GM23248 (cell line): ENCODE results near the gene FOXN3. TPM values are rescaled to one million over a fixed set of nuclear protein-coding genes. Genes with fewer than 3 reads are reported as not detected.

Source experiments
- DNase-seq: peaks from one replicate; pipeline ENCODE4 v3.0.0-alpha.2; 2015
- H2AFZ ChIP-seq: fragments of 200-600 bp; sonication (generic); 2 replicates; pipeline ENCODE4 v1.6.1; 2016; ENCODE audit warnings: antibody characterized with exemption
- H3F3A ChIP-seq: fragments of 200-600 bp; sonication (generic); 2 replicates; pipeline ENCODE4 v1.6.1; 2016; ENCODE audit warnings: mild to moderate bottlenecking, antibody characterized with exemption, mixed run types; ENCODE audit not compliant: insufficient read depth
- H3K27ac ChIP-seq: fragments of 200-600 bp; sonication (generic); 2 replicates; pipeline ENCODE4 v1.5.1; 2016; ENCODE audit warnings: mild to moderate bottlenecking
- H3K27me3 ChIP-seq: fragments of 200-600 bp; sonication (generic); replicated peaks from 2 replicates; pipeline ENCODE4 v1.6.1; 2016; ENCODE audit warnings: mild to moderate bottlenecking; ENCODE audit not compliant: insufficient read depth
- H3K36me3 ChIP-seq: fragments of 200-600 bp; sonication (generic); 2 replicates; pipeline ENCODE4 v1.6.1; 2016; ENCODE audit warnings: low read depth, mild to moderate bottlenecking
- H3K4me1 ChIP-seq: fragments of 200-600 bp; sonication (generic); 2 replicates; pipeline ENCODE4 v1.6.1; 2016; ENCODE audit warnings: mild to moderate bottlenecking; ENCODE audit not compliant: insufficient read depth
- H3K4me2 ChIP-seq: fragments of 200-600 bp; sonication (generic); one replicate; pipeline ENCODE4 v1.6.1; 2016; ENCODE audit warnings: mild to moderate bottlenecking; ENCODE audit not compliant: unreplicated experiment
- H3K4me3 ChIP-seq: fragments of 200-600 bp; sonication (generic); 2 replicates; pipeline ENCODE4 v1.5.1; 2016; ENCODE audit warnings: mild to moderate bottlenecking
- H3K79me2 ChIP-seq: fragments of 200-600 bp; sonication (generic); 2 replicates; pipeline ENCODE4 v1.6.1; 2016; ENCODE audit warnings: mild to moderate bottlenecking; ENCODE audit not compliant: insufficient read depth
- H3K9ac ChIP-seq: fragments of 200-600 bp; sonication (generic); 2 replicates; pipeline ENCODE4 v1.6.1; 2016; ENCODE audit warnings: mild to moderate bottlenecking
- H3K9me2 ChIP-seq: fragments of 200-600 bp; sonication (generic); 2 replicates; pipeline ENCODE4 v1.6.1; 2016; ENCODE audit warnings: mixed run types, mild to moderate bottlenecking, moderate library complexity; ENCODE audit not compliant: insufficient read depth
- H3K9me3 ChIP-seq: fragments of 200-600 bp; sonication (generic); one replicate; pipeline ENCODE4 v1.6.1; 2017; ENCODE audit warnings: low read depth
- H4K20me1 ChIP-seq: fragments of 200-600 bp; sonication (generic); 2 replicates; pipeline ENCODE4 v1.6.0; 2016; ENCODE audit not compliant: insufficient read depth
- EZH2 ChIP-seq: fragments of 200-600 bp; sonication (generic); IDR thresholded peaks from 2 replicates; pipeline ENCODE4 v1.6.1; 2018; ENCODE audit warnings: antibody characterized with exemption, mild to moderate bottlenecking; ENCODE audit not compliant: insufficient read depth, poor library complexity, severe bottlenecking
- EZH2phosphoT487 ChIP-seq: fragments of 200-600 bp; sonication (generic); IDR thresholded peaks from 2 replicates; pipeline ENCODE4 v1.6.1; 2018; ENCODE audit warnings: antibody characterized with exemption, moderate library complexity, mild to moderate bottlenecking, low read depth; ENCODE audit not compliant: insufficient read depth
- WGBS, 2 experiments: methylation state at CpG; one replicate each; pipeline ENCODE4 v1.1.6; 2015 to 2017; ENCODE audit warnings: low lambda C conversion rate in 2 of 2, low coverage in 1 of 2; ENCODE audit errors: missing lambda C conversion rate in 2 of 2; 5-methylcytosine and 5-hydroxymethylcytosine counted together
- in situ Hi-C: fragments of 300-500 bp; cut with MboI; formaldehyde crosslinking; loops from 2 replicates; pipeline ENCODE4 v1.15.0; 2020
- polyA plus RNA-seq: library from polyadenylated mRNA; unstranded; fragments of >200 nt; fragmentation: Nextera tagmentation; extraction: Ambion mirVana; gene quantifications from 2 replicates; pipeline ENCODE4 v1.2.1, GENCODE V29; 2016
- total RNA-seq: library from RNA; depleted of rRNA; stranded (reverse); fragments of >200 nt; shearing (Covaris generic); gene quantifications from 2 replicates; pipeline ENCODE4 v1.2.3, GENCODE V29; 2014

The FOXN3 gene
- total and polyA plus RNA-seq, 2 experiments from 2014 or later, result 18.6 to 19.0 TPM

- Histone ChIP-seq H3K27ac (no peak overlapping the region), H3K9ac (no peak overlapping the region)
- 82 to 88% methylated on average over 10 of the region's 10 CpGs for WGBS, 2 experiments
Measured at GRCh38 chr14:89444516-89445125, 27.6 kb upstream of the FOXN3 start.

GRCh38 chr14:89444044-89444443 is 27.0 kb upstream of the FOXN3 start:
- DNase-seq, result no peak
- H3F3A ChIP-seq, result peaks cover 10% of the 10 kb centered on the region
- H3K27me3 ChIP-seq, result no peaks in the 10 kb centered on the region
- no peak overlapping the region for H3K27ac ChIP-seq
- H3K9ac ChIP-seq, result no peak overlapping the region
- 81 to 87% methylated on average over 3 of the region's 3 CpGs for WGBS, 2 experiments
- no peaks in the 10 kb centered on the region for H3K9me2 ChIP-seq
- in situ Hi-C loops, result no loop called here
- H3K79me2 ChIP-seq, result no peaks in the 10 kb centered on the region
- H2AFZ ChIP-seq, result peak overlapping the region; percentile 3; the same call in 1 of the 2 replicates
- H3K9me3 ChIP-seq, result no peaks in the 10 kb centered on the region
- H3K36me3 ChIP-seq, result no peaks in the 10 kb centered on the region
- H3K4me3 ChIP-seq, result no peak overlapping the region
- TF ChIP-seq EZH2, result no peak
- TF ChIP-seq EZH2phosphoT487, result no peak
- H3K4me1 ChIP-seq, result peaks cover 20% of the 10 kb centered on the region
- H4K20me1 ChIP-seq, result no peaks in the 10 kb centered on the region
- peak overlapping the region; percentile 30 for H3K4me2 ChIP-seq

More at GRCh38 chr14:89444516-89445125, 27.6 kb upstream of the FOXN3 start:
- in situ Hi-C loops, result no loop called here
- Histone ChIP-seq H3K4me3 (no peak overlapping the region), H3F3A (peaks cover 10% of the 10 kb centered on the region), H3K79me2 (no peaks in the 10 kb centered on the region), H2AFZ (peak overlapping the region; percentile 3; the same call in 1 of the 2 replicates), H3K9me3 (no peaks in the 10 kb centered on the region), H3K4me2 (peak overlapping the region; percentile 30), H3K36me3 (no peaks in the 10 kb centered on the region), H3K9me2 (no peaks in the 10 kb centered on the region), H4K20me1 (no peaks in the 10 kb centered on the region), H3K4me1 (peaks cover 20% of the 10 kb centered on the region), H3K27me3 (no peaks in the 10 kb centered on the region)
- DNase-seq, result no peak
- no peak for TF ChIP-seq EZH2
- no peak for TF ChIP-seq EZH2phosphoT487

- no peaks in the 10 kb centered on the region for H3K9me2 ChIP-seq
- peak overlapping the region; percentile 56; the same call in 1 of the 2 replicates for H2AFZ ChIP-seq
- H3K27me3 ChIP-seq, result no peaks in the 10 kb centered on the region
- H3F3A ChIP-seq, result peaks cover 10% of the 10 kb centered on the region
- in situ Hi-C loops, result no loop called here
- H3K9me3 ChIP-seq, result no peaks in the 10 kb centered on the region
- H4K20me1 ChIP-seq, result no peaks in the 10 kb centered on the region
- 24 to 31% methylated on average over 3 of the region's 3 CpGs for WGBS, 2 experiments
- no peaks in the 10 kb centered on the region for H3K79me2 ChIP-seq
- H3K4me2 ChIP-seq, result peak overlapping the region; percentile 57
- DNase-seq, result peak; percentile 82
- peaks cover 20% of the 10 kb centered on the region for H3K4me1 ChIP-seq
- H3K27ac ChIP-seq, result peak overlapping the region; percentile 60
- no peaks in the 10 kb centered on the region for H3K36me3 ChIP-seq
- peak overlapping the region; percentile 35; the same call in 1 of the 2 replicates for H3K4me3 ChIP-seq
- 0 out of 2 replicates have a peak overlapping the region, but pooled peaks have one; percentile 15 for H3K9ac ChIP-seq
- TF ChIP-seq EZH2phosphoT487 (no peak), EZH2 (no peak)
Measured at GRCh38 chr14:89443042-89443629, 26.1 kb upstream of the FOXN3 start.

- H3K4me3 ChIP-seq, result no peak overlapping the region
- no peak for DNase-seq
- in situ Hi-C loops, result no loop called here
- no peaks in the 10 kb centered on the region for H3K9me3 ChIP-seq
- 87 to 90% methylated on average over 4 of the region's 4 CpGs for WGBS, 2 experiments
- H3K79me2 ChIP-seq, result no peaks in the 10 kb centered on the region
- no peaks in the 10 kb centered on the region for H3K9me2 ChIP-seq
- no peaks in the 10 kb centered on the region for H3K27me3 ChIP-seq
- no peak overlapping the region for H3K4me2 ChIP-seq
- no peaks in the 10 kb centered on the region for H3K36me3 ChIP-seq
- H4K20me1 ChIP-seq, result no peaks in the 10 kb centered on the region
- no peak overlapping the region for H3K27ac ChIP-seq
- TF ChIP-seq EZH2, result no peak
- no peak for TF ChIP-seq EZH2phosphoT487
- H3K4me1 ChIP-seq, result peaks cover 20% of the 10 kb centered on the region
- H2AFZ ChIP-seq, result no peak overlapping the region
- H3K9ac ChIP-seq, result no peak overlapping the region
- H3F3A ChIP-seq, result peaks cover 10% of the 10 kb centered on the region
Measured at GRCh38 chr14:89442280-89442679, 25.2 kb upstream of the FOXN3 start.
